HG03280 (cell line): Measurements from ENCODE around the gene KAZN.

Experiments
- ATAC-seq: cut with Tn5 transposase; IDR thresholded peaks from one replicate; pipeline ENCODE4 v1.9.1; 2021; ENCODE audit warnings: mild to moderate bottlenecking, moderate library complexity; ENCODE audit not compliant: unreplicated experiment

Gene KAZN

GRCh38 chr1:15064217-15064929 is 465.9 kb downstream of the KAZN start:
- no peak for ATAC-seq

GRCh38 chr1:15065291-15065690 is 466.8 kb downstream of the KAZN start:
- no peak for ATAC-seq

- no peak for ATAC-seq
These were observed 467.3 kb downstream of the KAZN start for GRCh38 chr1:15065736-15066135.

GRCh38 chr1:15066191-15066590 is 467.7 kb downstream of the KAZN start:
- no peak for ATAC-seq

- ATAC-seq, result no peak
These were observed 468.7 kb downstream of the KAZN start for GRCh38 chr1:15067148-15067547.

GRCh38 chr1:15068152-15068551 is 469.7 kb downstream of the KAZN start:
- no peak for ATAC-seq

- ATAC-seq, result no peak
These were observed 470.5 kb downstream of the KAZN start for GRCh38 chr1:15068997-15069396.

GRCh38 chr1:15070145-15070748 is 471.8 kb downstream of the KAZN start:
- ATAC-seq, result no peak

GRCh38 chr1:15071936-15072335 is 473.5 kb downstream of the KAZN start:
- no peak for ATAC-seq

- no peak for ATAC-seq
These were observed 475.4 kb downstream of the KAZN start for GRCh38 chr1:15073799-15074308.

GRCh38 chr1:15075175-15075574 is 476.7 kb downstream of the KAZN start:
- no peak for ATAC-seq

GRCh38 chr1:15075817-15076216 is 477.3 kb downstream of the KAZN start:
- no peak for ATAC-seq

GRCh38 chr1:15076807-15077206 is 478.3 kb downstream of the KAZN start:
- ATAC-seq, result no peak

- ATAC-seq, result no peak
These were observed 478.9 kb downstream of the KAZN start for GRCh38 chr1:15077384-15077783.

- no peak for ATAC-seq
These were observed 482.0 kb downstream of the KAZN start for GRCh38 chr1:15080328-15081007.

- ATAC-seq, result no peak
These were observed 482.6 kb downstream of the KAZN start for GRCh38 chr1:15081102-15081501.

- ATAC-seq, result no peak
These were observed 485.1 kb downstream of the KAZN start for GRCh38 chr1:15083578-15083977.

GRCh38 chr1:15088281-15088971 is 489.9 kb downstream of the KAZN start:
- ATAC-seq, result no peak

GRCh38 chr1:15089258-15089992 is 490.9 kb downstream of the KAZN start:
- no peak for ATAC-seq

- no peak for ATAC-seq
These were observed 491.9 kb downstream of the KAZN start for GRCh38 chr1:15090373-15090772.

- no peak for ATAC-seq
These were observed 495.6 kb downstream of the KAZN start for GRCh38 chr1:15094056-15094455.
